Vagina (tissue), 2 donors: ENCODE data around the gene NDST1.

Experiments used
- CTCF ChIP-seq, 3 experiments: fragments of 450-650 bp in 2 of 3; fragments of 200-600 bp in 1 of 3; sonication (generic) in 1 of 3; IDR thresholded peaks; one replicate each; pipeline ENCODE4 v1.5.1; 2017 to 2019; ENCODE audit warnings: antibody characterized with exemption in 3 of 3, mild to moderate bottlenecking in 2 of 3, moderate library complexity in 2 of 3
- POLR2A ChIP-seq, 2 donors: fragments of 450-650 bp; IDR thresholded peaks; one replicate each; pipeline ENCODE4 v1.6.1; 2017; ENCODE audit warnings: antibody characterized with exemption in 2 of 2, mild to moderate bottlenecking in 2 of 2, moderate library complexity in 2 of 2
- POLR2AphosphoS5 ChIP-seq, 2 donors: sonication (generic); formaldehyde crosslinking; IDR thresholded peaks; one replicate each; pipeline ENCODE4 v1.9.0; 2017; ENCODE audit warnings: antibody characterized with exemption in 2 of 2, mild to moderate bottlenecking in 2 of 2, low read depth in 1 of 2; ENCODE audit not compliant: insufficient read depth in 1 of 2

- no peak for TF ChIP-seq CTCF (IDR thresholded peaks at IDR 0.05)
- TF ChIP-seq POLR2AphosphoS5 (IDR thresholded peaks at IDR 0.05; ENCODE audit: insufficient read depth in 1 of 2, low read depth in 1 of 2), result no peak
- TF ChIP-seq POLR2A (IDR thresholded peaks at IDR 0.05), result no peak
Measured at GRCh38 chr5:150596826-150597225, 88.9 kb downstream of the NDST1 start.
